ENCODE measurements around the gene ZNF385D. TPM values are rescaled to one million over a fixed set of nuclear protein-coding genes. Genes with fewer than 3 reads are reported as not detected.

The ZNF385D gene
- polyA plus RNA-seq, 4 donors, result under 0.01 to 0.87 (median 0.58) TPM; not detected in 1

DNA sequence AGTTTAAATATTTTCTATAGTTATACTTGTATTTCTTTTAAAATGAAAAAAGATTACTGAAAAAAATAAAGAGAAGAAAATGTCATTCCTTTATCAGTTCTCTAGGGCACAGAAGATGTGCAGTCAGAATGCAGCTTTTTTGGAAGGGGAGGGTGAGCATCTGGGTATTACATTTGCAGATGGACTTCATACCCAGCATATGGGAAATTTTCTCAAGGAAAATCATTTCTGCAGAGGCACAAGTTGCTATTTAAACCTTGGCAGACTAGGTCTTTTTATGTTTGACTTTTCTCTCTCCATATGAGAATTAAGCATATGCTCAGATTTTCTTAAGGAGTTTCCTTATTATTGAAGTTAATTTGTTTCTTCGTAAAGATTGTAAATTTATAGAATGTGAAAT is 39.5 kb upstream of the ZNF385D start:
- DNase-seq (no peak), FAIRE-seq (no peak)
- H3K4me1 ChIP-seq (ENCODE audit: control insufficient read depth in 3 of 3, insufficient read depth in 2 of 3, low read depth in 1 of 3, low read length in 2 of 3), result no peaks in the 10 kb centered on the region
- no peaks in the 10 kb centered on the region for H3K27me3 ChIP-seq (ENCODE audit: control insufficient read depth in 3 of 3, insufficient read depth in 3 of 3, low read length in 3 of 3)
- H3K9me3 ChIP-seq (ENCODE audit: control insufficient read depth in 2 of 2, insufficient read depth in 1 of 2, low read depth in 1 of 2, low read length in 1 of 2), result no peaks in the 10 kb centered on the region
- H3K27ac ChIP-seq (ENCODE audit: low read depth in 1 of 3, low read length in 2 of 3), result no peak overlapping the region
- no peaks in the 10 kb centered on the region for H3K36me3 ChIP-seq (ENCODE audit: control insufficient read depth in 3 of 3, insufficient read depth in 2 of 3, low read depth in 1 of 3, low read length in 3 of 3)
- no peak overlapping the region for H3K4me3 ChIP-seq (ENCODE audit: low read depth in 1 of 3, low read length in 3 of 3)
- 78 to 93% (median 85%) methylated on average over 1 of the region's 1 CpG for WGBS, 3 donors

GRCh38 chr3:21789730-21790129 is 38.7 kb upstream of the ZNF385D start:
- DNase-seq (no peak), FAIRE-seq (no peak)
- no peaks in the 10 kb centered on the region for H3K27me3 ChIP-seq (ENCODE audit: control insufficient read depth in 3 of 3, insufficient read depth in 3 of 3, low read length in 3 of 3)
- no peak overlapping the region for H3K4me3 ChIP-seq (ENCODE audit: low read depth in 1 of 3, low read length in 3 of 3)
- no peaks in the 10 kb centered on the region for H3K9me3 ChIP-seq (ENCODE audit: control insufficient read depth in 2 of 2, insufficient read depth in 1 of 2, low read depth in 1 of 2, low read length in 1 of 2)
- WGBS, 3 donors, result 93 to 97% (median 95%) methylated on average over 1 of the region's 1 CpG
- H3K27ac ChIP-seq (ENCODE audit: low read depth in 1 of 3, low read length in 2 of 3), result no peak overlapping the region
- no peaks in the 10 kb centered on the region for H3K4me1 ChIP-seq (ENCODE audit: control insufficient read depth in 3 of 3, insufficient read depth in 2 of 3, low read depth in 1 of 3, low read length in 2 of 3)
- H3K36me3 ChIP-seq (ENCODE audit: control insufficient read depth in 3 of 3, insufficient read depth in 2 of 3, low read depth in 1 of 3, low read length in 3 of 3), result no peaks in the 10 kb centered on the region

GRCh38 chr3:21786438-21786797 is 35.4 kb upstream of the ZNF385D start:
- no peaks in the 10 kb centered on the region for H3K4me1 ChIP-seq (ENCODE audit: control insufficient read depth in 3 of 3, insufficient read depth in 2 of 3, low read depth in 1 of 3, low read length in 2 of 3)
- DNase-seq (no peak), FAIRE-seq (no peak)
- WGBS, 3 donors, result 52 to 58% (median 54%) methylated on average over 2 of the region's 2 CpGs
- no peak overlapping the region for H3K27ac ChIP-seq (ENCODE audit: low read depth in 1 of 3, low read length in 2 of 3)
- H3K27me3 ChIP-seq (ENCODE audit: control insufficient read depth in 3 of 3, insufficient read depth in 3 of 3, low read length in 3 of 3), result no peaks in the 10 kb centered on the region
- no peak overlapping the region for H3K4me3 ChIP-seq (ENCODE audit: low read depth in 1 of 3, low read length in 3 of 3)
- H3K9me3 ChIP-seq (ENCODE audit: control insufficient read depth in 2 of 2, insufficient read depth in 1 of 2, low read depth in 1 of 2, low read length in 1 of 2), result no peaks in the 10 kb centered on the region
- no peaks in the 10 kb centered on the region for H3K36me3 ChIP-seq (ENCODE audit: control insufficient read depth in 3 of 3, insufficient read depth in 2 of 3, low read depth in 1 of 3, low read length in 3 of 3)

DNA sequence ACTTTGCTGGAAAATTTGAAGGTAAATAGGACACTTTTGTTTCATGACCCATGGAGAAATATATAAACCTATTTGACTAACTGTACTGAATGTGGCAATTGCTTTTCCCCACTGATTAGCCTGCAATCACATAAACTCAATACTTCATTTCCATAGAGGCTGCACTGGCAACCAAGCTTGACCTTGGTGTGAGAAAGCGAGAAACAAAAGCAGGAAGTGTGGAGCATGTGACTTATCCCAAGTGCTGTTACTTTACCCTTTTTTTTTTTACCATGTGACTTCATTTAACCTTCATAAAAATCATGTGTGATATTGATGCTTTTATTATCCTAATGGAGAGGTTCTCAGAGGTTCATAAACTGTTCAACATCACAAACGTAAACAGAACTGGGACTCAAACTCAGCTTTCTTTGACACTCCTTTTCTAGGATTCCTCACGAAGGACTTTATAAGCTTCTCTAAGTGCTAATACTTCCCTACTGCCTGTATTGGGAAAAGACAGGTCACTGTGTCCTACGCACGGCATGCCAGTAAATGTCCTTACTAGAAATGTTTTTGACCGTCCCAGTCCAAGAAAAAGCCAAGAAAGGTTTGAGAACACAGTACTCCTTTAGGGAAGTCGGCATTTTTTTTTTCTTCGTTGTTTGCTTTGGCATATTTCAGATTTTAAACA is 34.9 kb upstream of the ZNF385D start:
- Histone ChIP-seq H3K36me3 (ENCODE audit: control insufficient read depth in 3 of 3, insufficient read depth in 2 of 3, low read depth in 1 of 3, low read length in 3 of 3) (no peaks in the 10 kb centered on the region), H3K9me3 (ENCODE audit: control insufficient read depth in 2 of 2, insufficient read depth in 1 of 2, low read depth in 1 of 2, low read length in 1 of 2) (no peaks in the 10 kb centered on the region), H3K27me3 (ENCODE audit: control insufficient read depth in 3 of 3, insufficient read depth in 3 of 3, low read length in 3 of 3) (no peaks in the 10 kb centered on the region), H3K4me3 (ENCODE audit: low read depth in 1 of 3, low read length in 3 of 3) (no peak overlapping the region), H3K4me1 (ENCODE audit: control insufficient read depth in 3 of 3, insufficient read depth in 2 of 3, low read depth in 1 of 3, low read length in 2 of 3) (no peaks in the 10 kb centered on the region), H3K27ac (ENCODE audit: low read depth in 1 of 3, low read length in 2 of 3) (no peak overlapping the region)
- DNase-seq (no peak), FAIRE-seq (no peak)
- WGBS, 3 donors, result 60 to 62% (median 62%) methylated on average over 8 of the region's 8 CpGs

DNA sequence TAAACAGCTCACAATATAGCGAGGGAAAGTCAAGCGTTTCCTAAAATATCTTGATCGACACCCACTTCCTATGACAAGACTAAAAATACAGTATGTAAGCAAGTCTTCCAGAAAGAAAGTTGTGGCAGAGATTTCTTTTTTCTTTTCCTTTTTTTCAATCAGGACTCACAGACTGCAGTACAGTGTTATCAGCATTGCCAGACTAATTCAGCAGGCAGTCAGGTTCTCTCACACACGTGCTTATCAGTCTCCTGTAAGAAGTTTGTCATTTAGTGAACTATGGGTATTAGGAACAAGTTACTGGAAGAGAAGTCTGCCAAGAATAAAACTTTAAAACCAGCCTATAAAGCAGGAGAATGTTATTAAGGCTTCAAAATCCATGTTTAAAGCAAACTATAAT is 32.8 kb upstream of the ZNF385D start:
- no peak for FAIRE-seq
- Histone ChIP-seq H3K4me3 (ENCODE audit: low read depth in 1 of 3, low read length in 3 of 3) (no peak overlapping the region), H3K27ac (ENCODE audit: low read depth in 1 of 3, low read length in 2 of 3) (no peak overlapping the region), H3K36me3 (ENCODE audit: control insufficient read depth in 3 of 3, insufficient read depth in 2 of 3, low read depth in 1 of 3, low read length in 3 of 3) (no peaks in the 10 kb centered on the region), H3K9me3 (ENCODE audit: control insufficient read depth in 2 of 2, insufficient read depth in 1 of 2, low read depth in 1 of 2, low read length in 1 of 2) (no peaks in the 10 kb centered on the region), H3K27me3 (ENCODE audit: control insufficient read depth in 3 of 3, insufficient read depth in 3 of 3, low read length in 3 of 3) (no peaks in the 10 kb centered on the region), H3K4me1 (ENCODE audit: control insufficient read depth in 3 of 3, insufficient read depth in 2 of 3, low read depth in 1 of 3, low read length in 2 of 3) (no peaks in the 10 kb centered on the region)
- no peak for DNase-seq
- WGBS, 3 donors, result 40 to 63% (median 43%) methylated on average over 4 of the region's 4 CpGs

GRCh38 chr3:21781355-21781754 is 30.3 kb upstream of the ZNF385D start:
- Histone ChIP-seq H3K4me1 (ENCODE audit: control insufficient read depth in 3 of 3, insufficient read depth in 2 of 3, low read depth in 1 of 3, low read length in 2 of 3) (no peaks in the 10 kb centered on the region), H3K4me3 (ENCODE audit: low read depth in 1 of 3, low read length in 3 of 3) (no peak overlapping the region), H3K36me3 (ENCODE audit: control insufficient read depth in 3 of 3, insufficient read depth in 2 of 3, low read depth in 1 of 3, low read length in 3 of 3) (no peaks in the 10 kb centered on the region), H3K9me3 (ENCODE audit: control insufficient read depth in 2 of 2, insufficient read depth in 1 of 2, low read depth in 1 of 2, low read length in 1 of 2) (no peaks in the 10 kb centered on the region), H3K27me3 (ENCODE audit: control insufficient read depth in 3 of 3, insufficient read depth in 3 of 3, low read length in 3 of 3) (no peaks in the 10 kb centered on the region), H3K27ac (ENCODE audit: low read depth in 1 of 3, low read length in 2 of 3) (no peak overlapping the region)
- FAIRE-seq (no peak), DNase-seq (no peak)
- 82 to 90% (median 89%) methylated on average over 2 of the region's 2 CpGs for WGBS, 3 donors

- H3K4me1 ChIP-seq (ENCODE audit: control insufficient read depth in 3 of 3, insufficient read depth in 2 of 3, low read depth in 1 of 3, low read length in 2 of 3), result no peaks in the 10 kb centered on the region
- no peaks in the 10 kb centered on the region for H3K9me3 ChIP-seq (ENCODE audit: control insufficient read depth in 2 of 2, insufficient read depth in 1 of 2, low read depth in 1 of 2, low read length in 1 of 2)
- no peak for FAIRE-seq
- no peak for DNase-seq
- H3K36me3 ChIP-seq (ENCODE audit: control insufficient read depth in 3 of 3, insufficient read depth in 2 of 3, low read depth in 1 of 3, low read length in 3 of 3), result no peaks in the 10 kb centered on the region
- no peak overlapping the region for H3K27ac ChIP-seq (ENCODE audit: low read depth in 1 of 3, low read length in 2 of 3)
- no peaks in the 10 kb centered on the region for H3K27me3 ChIP-seq (ENCODE audit: control insufficient read depth in 3 of 3, insufficient read depth in 3 of 3, low read length in 3 of 3)
- WGBS, 3 donors, result 39 to 79% (median 44%) methylated on average over 1 of the region's 1 CpG
- H3K4me3 ChIP-seq (ENCODE audit: low read depth in 1 of 3, low read length in 3 of 3), result no peak overlapping the region
These were observed 28.9 kb upstream of the ZNF385D start for GRCh38 chr3:21779909-21780308.

GRCh38 chr3:21778715-21779114 is 27.7 kb upstream of the ZNF385D start:
- Histone ChIP-seq H3K4me1 (ENCODE audit: control insufficient read depth in 3 of 3, insufficient read depth in 2 of 3, low read depth in 1 of 3, low read length in 2 of 3) (no peaks in the 10 kb centered on the region), H3K27ac (ENCODE audit: low read depth in 1 of 3, low read length in 2 of 3) (no peak overlapping the region), H3K4me3 (ENCODE audit: low read depth in 1 of 3, low read length in 3 of 3) (no peak overlapping the region), H3K36me3 (ENCODE audit: control insufficient read depth in 3 of 3, insufficient read depth in 2 of 3, low read depth in 1 of 3, low read length in 3 of 3) (no peaks in the 10 kb centered on the region), H3K27me3 (ENCODE audit: control insufficient read depth in 3 of 3, insufficient read depth in 3 of 3, low read length in 3 of 3) (no peaks in the 10 kb centered on the region), H3K9me3 (ENCODE audit: control insufficient read depth in 2 of 2, insufficient read depth in 1 of 2, low read depth in 1 of 2, low read length in 1 of 2) (no peaks in the 10 kb centered on the region)
- no peak for FAIRE-seq
- no peak for DNase-seq
- 74 to 78% (median 78%) methylated on average over 1 of the region's 1 CpG for WGBS, 3 donors

- H3K27me3 ChIP-seq (ENCODE audit: control insufficient read depth in 3 of 3, insufficient read depth in 3 of 3, low read length in 3 of 3), result no peaks in the 10 kb centered on the region
- no peaks in the 10 kb centered on the region for H3K9me3 ChIP-seq (ENCODE audit: control insufficient read depth in 2 of 2, insufficient read depth in 1 of 2, low read depth in 1 of 2, low read length in 1 of 2)
- FAIRE-seq (no peak), DNase-seq (no peak)
- no peaks in the 10 kb centered on the region for H3K36me3 ChIP-seq (ENCODE audit: control insufficient read depth in 3 of 3, insufficient read depth in 2 of 3, low read depth in 1 of 3, low read length in 3 of 3)
- H3K27ac ChIP-seq (ENCODE audit: low read depth in 1 of 3, low read length in 2 of 3), result no peak overlapping the region
- H3K4me3 ChIP-seq (ENCODE audit: low read depth in 1 of 3, low read length in 3 of 3), result no peak overlapping the region
- no peaks in the 10 kb centered on the region for H3K4me1 ChIP-seq (ENCODE audit: control insufficient read depth in 3 of 3, insufficient read depth in 2 of 3, low read depth in 1 of 3, low read length in 2 of 3)
- 89 to 93% (median 92%) methylated on average over 2 of the region's 2 CpGs for WGBS, 3 donors
These were observed 26.8 kb upstream of the ZNF385D start for GRCh38 chr3:21777821-21778220.
